Transverse colon (tissue), 4 donors: ENCODE results near the gene OXER1. TPM values are rescaled to one million over a fixed set of nuclear protein-coding genes. Genes with fewer than 3 reads are reported as not detected.

ENCODE experiments used
- DNase-seq: peaks from one replicate; pipeline ENCODE4 v3.0.0-alpha.2; 2019
- H3K27ac ChIP-seq, 4 donors: fragments of 200-600 bp; sonication (generic); 2 replicates each; pipeline ENCODE4 v1.5.1; 2016 to 2018; ENCODE audit warnings: inconsistent platforms in 4 of 4
- H3K27me3 ChIP-seq: fragments of 200-600 bp; sonication (generic); 2 replicates; pipeline ENCODE4 v1.5.1; 2017; ENCODE audit warnings: inconsistent platforms
- H3K36me3 ChIP-seq, 4 donors: fragments of 200-600 bp; sonication (generic); 2 replicates each; pipeline ENCODE4 v1.5.1; 2017 to 2019; ENCODE audit warnings: inconsistent platforms in 4 of 4
- H3K4me1 ChIP-seq, 4 donors: fragments of 200-600 bp; sonication (generic); 2 replicates each; pipeline ENCODE4 v1.5.1; 2017 to 2020; ENCODE audit warnings: inconsistent platforms in 4 of 4
- H3K4me3 ChIP-seq, 4 donors: fragments of 200-600 bp; sonication (generic); 1 replicate in 1 of 4; 2 replicates in 3 of 4; pipeline versions ENCODE4 v1.5.1 to v1.6.1; 2017 to 2019; ENCODE audit warnings: inconsistent platforms in 4 of 4
- H3K9me3 ChIP-seq, 2 donors: fragments of 200-600 bp; sonication (generic); 2 replicates each; pipeline ENCODE4 v1.5.1; 2017 to 2019; ENCODE audit warnings: inconsistent platforms in 2 of 2
- EP300 ChIP-seq: sonication (generic); formaldehyde crosslinking; IDR thresholded peaks from one replicate; pipeline ENCODE4 v1.6.1; 2017; ENCODE audit warnings: antibody characterized with exemption, low read depth
- POLR2A ChIP-seq: fragments of 450-650 bp; IDR thresholded peaks from one replicate; pipeline ENCODE4 v1.6.1; 2016; ENCODE audit warnings: antibody characterized with exemption, mild to moderate bottlenecking, moderate library complexity
- POLR2AphosphoS5 ChIP-seq, 3 donors: sonication (generic); formaldehyde crosslinking; IDR thresholded peaks; one replicate each; pipeline ENCODE4 v1.6.1; 2016; ENCODE audit warnings: antibody characterized with exemption in 3 of 3
- WGBS, 2 donors: methylation state at CpG; one replicate each; pipeline ENCODE4 v1.1.5; 2018; ENCODE audit warnings: low coverage in 1 of 2; 5-methylcytosine and 5-hydroxymethylcytosine counted together
- in situ Hi-C, 4 donors: fragments of 200-750 bp; cut with MboI; loops; one replicate each; pipeline versions ENCODE4 v1.15.0 to v1.15.1; 2017; ENCODE audit warnings: low sequenced_read_pairs in 3 of 4, low pct_ligation_motif_present in 1 of 4, low pct_unique_long_range_greater_than_20kb in 1 of 4
- intact Hi-C: fragments of 100-400 bp; cut with DNase I; formaldehyde crosslinking; loops from one replicate; pipeline ENCODE4 v1.15.1; 2023; ENCODE audit warnings: low total_unique reads
- total RNA-seq, 4 donors: library from RNA; depleted of rRNA; stranded (reverse); fragments of >200 nt; gene quantifications; one replicate each; pipeline ENCODE4 v1.1.0, GENCODE V29; 2016
- TF ChIP-seq, protein P1 (sequence below), 5 experiments: fragments of 200-600 bp in 3 of 5; fragments of 450-650 bp in 2 of 5; sonication (generic) in 3 of 5; IDR thresholded peaks; 1 replicate in 2 of 5; 2 replicates in 3 of 5; pipeline ENCODE4 v1.5.1; 2016 to 2017; ENCODE audit warnings: antibody characterized with exemption in 5 of 5, inconsistent platforms in 3 of 5, mild to moderate bottlenecking in 2 of 5, moderate library complexity in 1 of 5

The OXER1 gene
- total RNA-seq, 4 donors from 2014 or later, result 0.48 to 6.4 (median 4.9) TPM; not detected in 1

DNA sequence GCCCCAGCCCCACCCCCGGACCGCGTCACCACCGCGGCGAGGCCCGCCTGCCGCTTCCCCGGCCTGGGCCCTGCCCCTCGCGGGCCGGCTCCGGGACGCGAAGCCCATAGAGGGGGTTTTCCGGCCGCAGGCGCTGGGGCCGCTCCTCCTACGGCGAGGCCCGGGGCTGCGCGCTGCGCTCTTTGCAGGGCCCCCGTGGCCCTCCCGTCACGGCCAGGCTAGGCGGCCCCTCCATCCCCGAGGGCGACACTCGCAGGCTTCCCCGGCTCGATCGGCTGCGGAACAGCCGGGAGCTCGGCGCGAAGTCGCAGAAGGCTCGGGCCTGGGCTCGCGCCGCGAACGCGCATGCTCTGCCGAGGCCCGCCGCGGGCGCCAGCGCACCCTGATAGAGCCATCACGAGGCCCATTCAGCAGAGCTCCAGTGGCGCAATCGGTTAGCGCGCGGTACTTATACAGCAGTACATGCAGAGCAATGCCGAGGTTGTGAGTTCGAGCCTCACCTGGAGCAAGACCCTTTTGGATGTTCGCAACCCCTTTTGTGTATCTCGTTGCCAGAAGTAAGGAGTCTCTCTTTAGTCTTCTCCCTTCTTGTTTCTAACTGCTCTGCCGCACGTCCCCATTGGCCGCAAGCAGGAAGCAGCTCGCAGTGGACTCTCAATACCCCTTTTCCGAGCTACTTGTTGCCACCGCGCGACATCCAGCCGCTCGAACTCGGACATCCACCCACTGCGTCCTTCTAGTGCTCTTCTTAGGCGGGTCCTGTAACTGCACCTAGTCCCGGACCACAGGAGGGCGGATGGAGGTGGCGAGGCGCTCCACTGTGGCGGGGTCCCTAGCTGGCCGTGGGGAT lies 46.4 kb upstream of the OXER1 start:
- Histone ChIP-seq H3K27ac (peak overlapping the region; percentile 97 to 100 (median 98)), H3K27me3 (no peaks in the 10 kb centered on the region), H3K9me3 (no peaks in the 10 kb centered on the region), H3K4me3 (peak overlapping the region; percentile 33 to 64 (median 58)), H3K36me3 (no peaks in the 10 kb centered on the region), H3K4me1 (peaks cover 4 to 12% (median 6%) of the 10 kb centered on the region in 4 donors)
- DNase-seq, result peak; percentile 95
- intact Hi-C loops (no loop called here), in situ Hi-C loops (no loop called here)
- WGBS, 2 donors, result 4% methylated on average over 61 of the region's 83 CpGs; no CpG with 5 or more reads in 1 of the 2 donors
- TF ChIP-seq POLR2AphosphoS5 (IDR thresholded peaks at IDR 0.05), result peak; percentile 56 to 83 (median 83)
- TF ChIP-seq POLR2A, result peak; percentile 85
- TF ChIP-seq, protein P1, sequence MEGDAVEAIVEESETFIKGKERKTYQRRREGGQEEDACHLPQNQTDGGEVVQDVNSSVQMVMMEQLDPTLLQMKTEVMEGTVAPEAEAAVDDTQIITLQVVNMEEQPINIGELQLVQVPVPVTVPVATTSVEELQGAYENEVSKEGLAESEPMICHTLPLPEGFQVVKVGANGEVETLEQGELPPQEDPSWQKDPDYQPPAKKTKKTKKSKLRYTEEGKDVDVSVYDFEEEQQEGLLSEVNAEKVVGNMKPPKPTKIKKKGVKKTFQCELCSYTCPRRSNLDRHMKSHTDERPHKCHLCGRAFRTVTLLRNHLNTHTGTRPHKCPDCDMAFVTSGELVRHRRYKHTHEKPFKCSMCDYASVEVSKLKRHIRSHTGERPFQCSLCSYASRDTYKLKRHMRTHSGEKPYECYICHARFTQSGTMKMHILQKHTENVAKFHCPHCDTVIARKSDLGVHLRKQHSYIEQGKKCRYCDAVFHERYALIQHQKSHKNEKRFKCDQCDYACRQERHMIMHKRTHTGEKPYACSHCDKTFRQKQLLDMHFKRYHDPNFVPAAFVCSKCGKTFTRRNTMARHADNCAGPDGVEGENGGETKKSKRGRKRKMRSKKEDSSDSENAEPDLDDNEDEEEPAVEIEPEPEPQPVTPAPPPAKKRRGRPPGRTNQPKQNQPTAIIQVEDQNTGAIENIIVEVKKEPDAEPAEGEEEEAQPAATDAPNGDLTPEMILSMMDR (IDR thresholded peaks at IDR 0.05), result no peak
- no peak for TF ChIP-seq EP300

DNA sequence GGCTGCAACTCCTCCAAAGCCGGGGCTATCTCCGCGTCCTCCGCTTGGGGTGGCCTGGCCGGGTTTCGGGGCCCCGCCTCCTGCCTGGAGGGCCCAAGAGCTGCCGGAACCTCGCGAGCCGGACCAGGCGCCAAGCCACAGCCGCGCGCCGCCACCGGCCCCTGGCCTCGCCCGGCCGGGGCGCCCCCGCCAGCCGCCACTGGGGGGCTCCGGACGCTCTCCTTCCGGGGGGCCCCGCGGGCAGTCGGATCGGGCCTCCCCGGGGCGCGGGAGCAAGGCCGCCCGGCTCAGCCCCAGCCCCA lies 45.8 kb upstream of the OXER1 start:
- Histone ChIP-seq H3K9me3 (no peaks in the 10 kb centered on the region), H3K36me3 (no peaks in the 10 kb centered on the region), H3K4me3 (peak overlapping the region; percentile 11 to 64 (median 58)), H3K27me3 (no peaks in the 10 kb centered on the region), H3K27ac (peak overlapping the region; percentile 97 to 100 (median 98)), H3K4me1 (peaks cover 4 to 12% (median 6%) of the 10 kb centered on the region in 4 donors)
- 0% methylated on average over 12 of the region's 35 CpGs; no CpG with 5 or more reads in 1 of the 2 donors for WGBS, 2 donors
- DNase-seq, result peak; percentile 86
- no peak for TF ChIP-seq POLR2A
- TF ChIP-seq, protein P1 (IDR thresholded peaks at IDR 0.05), result peak in 2 of 5 experiments; percentile 20 to 28
- intact Hi-C loops, result no loop called here
- in situ Hi-C loops, result no loop called here

DNA sequence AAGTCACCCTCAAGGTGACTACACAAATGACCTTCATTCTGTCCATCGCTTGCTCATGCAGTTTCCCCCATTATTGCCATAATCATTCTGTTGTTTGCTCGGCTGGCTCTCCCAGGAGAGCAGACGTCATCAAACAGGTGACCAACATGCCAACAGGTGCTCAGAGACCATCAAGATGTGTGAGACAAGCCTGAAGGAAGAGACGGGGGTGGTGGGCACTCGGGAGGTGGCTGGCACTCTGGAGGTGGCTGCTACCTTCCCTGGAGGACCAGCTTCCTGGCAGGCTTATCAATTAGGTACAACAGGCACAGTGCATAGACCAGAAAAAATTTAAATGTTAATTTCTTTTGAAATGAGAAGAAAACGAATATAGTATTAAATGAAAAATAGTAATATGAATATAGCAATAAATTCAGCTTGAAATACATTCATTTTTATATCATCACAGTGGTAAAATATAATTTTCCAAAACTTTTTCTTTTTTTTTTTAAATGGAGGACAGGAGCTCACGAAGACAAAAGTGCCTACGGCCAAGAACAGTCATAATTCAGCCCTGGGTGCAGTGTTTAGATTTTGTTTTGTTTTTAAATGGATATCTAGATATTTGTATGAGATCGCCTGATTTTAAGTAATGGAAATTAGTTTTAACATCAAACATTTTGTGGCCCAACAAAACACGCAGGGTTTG lies 45.3 kb upstream of the OXER1 start:
- no peak for TF ChIP-seq EP300
- TF ChIP-seq POLR2AphosphoS5 (IDR thresholded peaks at IDR 0.05), result no peak
- no peak for TF ChIP-seq POLR2A
- TF ChIP-seq, protein P1 (IDR thresholded peaks at IDR 0.05), result peak in 2 of 5 experiments; percentile 47 to 61
- H3K4me3 ChIP-seq, result peak overlapping the region; percentile 11 to 64 (median 58)
- H3K9me3 ChIP-seq, result no peaks in the 10 kb centered on the region
- intact Hi-C loops (no loop called here), in situ Hi-C loops (no loop called here)
- no peaks in the 10 kb centered on the region for H3K27me3 ChIP-seq
- H3K4me1 ChIP-seq, result peaks cover 4 to 12% (median 6%) of the 10 kb centered on the region in 4 donors
- H3K27ac ChIP-seq, result peak overlapping the region; percentile 97 to 100 (median 98)
- 13 to 30% methylated on average over 6 to 10 of the region's 10 CpGs for WGBS, 2 donors
- peak; percentile 32 for DNase-seq
- H3K36me3 ChIP-seq, result no peaks in the 10 kb centered on the region

DNA sequence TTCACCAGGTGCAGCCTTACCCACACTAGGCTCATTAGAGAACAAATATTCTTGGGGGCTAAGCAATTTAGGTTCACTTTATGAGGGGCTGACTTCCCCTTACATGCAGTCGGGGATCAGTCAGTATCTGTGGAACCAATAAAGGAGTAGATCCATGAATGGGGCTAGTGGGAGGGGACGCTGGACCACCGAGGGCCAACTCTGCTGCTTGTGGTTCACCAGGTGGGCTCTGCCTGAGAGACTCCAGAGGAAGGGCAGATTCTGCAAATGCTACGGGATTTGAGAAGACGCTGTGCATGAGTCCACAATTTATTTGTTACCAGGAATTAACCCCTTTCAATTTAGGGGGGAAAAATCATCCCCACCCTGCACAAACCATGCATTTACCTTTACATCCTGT lies 44.4 kb upstream of the OXER1 start:
- Histone ChIP-seq H3K9me3 (no peaks in the 10 kb centered on the region), H3K4me1 (peaks cover 4 to 12% (median 6%) of the 10 kb centered on the region in 4 donors), H3K36me3 (no peaks in the 10 kb centered on the region), H3K27ac (no peak overlapping the region), H3K27me3 (no peaks in the 10 kb centered on the region), H3K4me3 (no peak overlapping the region)
- DNase-seq, result no peak
- in situ Hi-C loops, result no loop called here
- intact Hi-C loops, result no loop called here
- TF ChIP-seq POLR2A (no peak), EP300 (no peak), POLR2AphosphoS5 (IDR thresholded peaks at IDR 0.05) (no peak)
- TF ChIP-seq, protein P1 (IDR thresholded peaks at IDR 0.05), result no peak
- 90 to 93% methylated on average over 5 of the region's 5 CpGs for WGBS, 2 donors
